ENCODE measurements around the gene ITPRIPL1.

Gene ITPRIPL1

GRCh38 chr2:96320728-96321622 is 4.1 kb upstream of the ITPRIPL1 start:
- in situ Hi-C loops (cut with HindIII; ENCODE audit: low sequenced_read_pairs): loop anchor here (5.0 kb wide), 1 partner anchor 59 kb away; no protein-coding TSS in a partner anchor

GRCh38 chr2:96323849-96324248 is 1.3 kb upstream of the ITPRIPL1 start:
- in situ Hi-C loops (cut with HindIII; ENCODE audit: low sequenced_read_pairs): loop anchor here (5.0 kb wide), 1 partner anchor 62 kb away; no protein-coding TSS in a partner anchor

GRCh38 chr2:96324721-96325040 is 436 bp upstream of the ITPRIPL1 start:
- in situ Hi-C loops (cut with HindIII; ENCODE audit: low sequenced_read_pairs): loop anchor here (5.0 kb wide), 1 partner anchor 62 kb away; no protein-coding TSS in a partner anchor

- in situ Hi-C loops (cut with HindIII; ENCODE audit: low sequenced_read_pairs): no loop called here
Measured at GRCh38 chr2:96325884-96326255, 753 bp downstream of the ITPRIPL1 start.

GRCh38 chr2:96326564-96326963 is 1.4 kb downstream of the ITPRIPL1 start:
- in situ Hi-C loops (cut with HindIII; ENCODE audit: low sequenced_read_pairs): no loop called here

DNA sequence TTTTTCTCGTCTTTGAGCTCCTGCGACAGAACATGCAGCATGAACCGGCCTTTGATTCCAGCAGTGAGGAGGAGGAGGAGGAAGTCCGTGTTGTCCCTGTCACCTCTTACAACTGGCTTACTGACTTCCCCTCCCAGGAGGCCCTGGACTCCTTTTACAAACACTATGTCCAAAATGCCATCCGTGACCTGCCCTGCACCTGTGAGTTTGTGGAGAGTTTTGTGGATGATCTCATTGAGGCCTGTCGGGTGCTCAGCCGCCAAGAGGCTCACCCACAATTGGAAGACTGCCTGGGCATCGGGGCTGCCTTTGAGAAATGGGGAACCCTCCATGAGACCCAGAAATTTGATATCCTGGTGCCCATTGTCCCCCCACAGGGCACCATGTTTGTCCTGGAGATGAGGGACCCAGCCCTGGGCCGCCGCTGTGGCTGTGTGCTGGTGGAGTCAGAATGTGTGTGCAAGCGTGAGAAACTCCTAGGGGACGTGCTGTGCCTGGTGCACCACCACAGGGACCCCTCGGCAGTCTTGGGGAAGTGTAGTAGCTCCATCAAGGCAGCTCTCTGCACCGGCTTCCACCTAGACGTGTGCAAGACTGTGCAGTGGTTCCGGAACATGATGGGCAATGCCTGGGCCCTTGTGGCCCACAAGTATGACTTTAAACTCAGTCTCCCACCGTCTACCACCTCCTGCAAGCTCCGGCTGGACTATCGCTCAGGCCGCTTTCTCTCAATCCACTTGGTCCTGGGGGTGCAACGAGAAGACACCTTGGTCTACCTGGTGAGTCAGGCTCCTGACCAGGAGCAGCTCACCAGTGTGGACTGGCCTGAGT is 2.1 kb downstream of the ITPRIPL1 start:
- in situ Hi-C loops (cut with HindIII; ENCODE audit: low sequenced_read_pairs): no loop called here

- in situ Hi-C loops (cut with HindIII; ENCODE audit: low sequenced_read_pairs): no loop called here
Measured at GRCh38 chr2:96329456-96329855, 4.3 kb downstream of the ITPRIPL1 start.

DNA sequence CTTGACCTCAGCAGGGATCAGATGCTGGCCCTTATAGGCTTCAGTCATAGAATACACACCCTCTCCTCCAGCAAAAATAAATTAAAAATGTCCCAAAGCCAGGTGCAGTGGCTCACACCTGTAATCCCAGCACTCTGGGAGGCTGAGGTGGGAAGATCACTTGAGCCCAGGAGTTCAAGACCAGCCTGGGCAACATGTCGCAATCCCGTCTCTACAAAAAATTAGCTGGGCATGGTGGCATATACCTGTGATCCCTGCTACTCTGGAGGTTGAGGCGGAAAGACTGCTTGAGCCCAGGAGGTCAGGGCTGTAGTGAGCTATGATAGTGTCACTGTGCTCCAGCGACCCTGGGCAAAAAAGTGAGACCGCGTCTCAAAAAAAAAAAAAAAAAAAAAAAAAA is 4.8 kb downstream of the ITPRIPL1 start:
- in situ Hi-C loops (cut with HindIII; ENCODE audit: low sequenced_read_pairs): no loop called here

DNA sequence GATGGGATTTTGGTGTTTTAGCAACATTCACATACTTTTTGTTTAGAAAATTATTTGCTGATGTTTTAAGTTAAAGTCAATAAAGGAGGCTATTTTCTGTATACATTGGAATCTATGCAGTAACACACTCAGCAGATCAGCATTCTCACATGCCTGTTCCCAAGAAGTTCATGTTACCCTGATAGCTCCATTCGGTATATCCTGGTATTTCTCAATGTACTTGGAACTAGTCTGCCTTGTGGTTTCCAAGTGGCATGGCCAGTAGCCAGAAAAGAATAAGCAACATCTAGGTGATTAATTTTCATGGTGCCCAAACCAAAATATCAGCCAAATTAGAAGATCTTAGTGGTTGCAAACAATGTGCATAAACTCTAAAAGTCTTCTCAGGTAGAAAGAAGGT is 5.3 kb downstream of the ITPRIPL1 start:
- in situ Hi-C loops (cut with HindIII; ENCODE audit: low sequenced_read_pairs): no loop called here

GRCh38 chr2:96333708-96334107 is 8.6 kb downstream of the ITPRIPL1 start:
- in situ Hi-C loops (cut with HindIII; ENCODE audit: low sequenced_read_pairs): no loop called here

DNA sequence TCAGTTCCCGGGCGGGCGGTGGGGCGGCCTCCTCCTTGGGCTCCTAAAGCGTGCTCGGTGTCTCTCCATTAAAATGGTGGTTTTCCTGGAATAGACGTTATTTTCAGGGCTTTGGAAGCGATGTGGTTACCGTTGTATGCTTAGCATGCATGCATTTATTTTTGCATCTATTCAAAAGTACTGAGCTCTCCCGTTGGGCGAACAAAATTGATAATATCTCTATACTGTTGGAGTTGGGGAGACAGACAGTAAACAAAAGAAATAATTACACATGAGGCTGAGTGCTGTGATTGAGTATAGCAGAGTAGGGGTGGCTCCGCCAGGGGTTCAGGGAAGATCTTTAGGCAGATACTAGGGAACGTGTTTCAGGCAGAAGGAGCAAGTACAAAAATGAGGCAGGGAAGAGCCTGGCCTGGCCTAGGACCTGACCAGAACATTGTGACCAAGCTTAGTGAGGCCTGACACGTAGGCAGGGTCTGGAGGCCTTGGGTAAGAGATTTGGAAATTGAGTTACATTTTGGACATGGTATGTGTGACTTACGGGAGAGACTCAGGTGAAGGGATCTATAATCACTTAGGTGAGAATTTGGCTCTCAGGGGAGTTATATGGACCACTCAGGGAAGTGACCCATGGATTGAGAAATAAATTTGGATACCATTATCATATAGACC is 11.1 kb downstream of the ITPRIPL1 start:
- in situ Hi-C loops (cut with HindIII; ENCODE audit: low sequenced_read_pairs): no loop called here

GRCh38 chr2:96336873-96337272 is 11.8 kb downstream of the ITPRIPL1 start:
- in situ Hi-C loops (cut with HindIII; ENCODE audit: low sequenced_read_pairs): no loop called here

GRCh38 chr2:96340493-96341414 is 15.6 kb downstream of the ITPRIPL1 start:
- in situ Hi-C loops (cut with HindIII; ENCODE audit: low sequenced_read_pairs): no loop called here

- in situ Hi-C loops (cut with HindIII; ENCODE audit: low sequenced_read_pairs): no loop called here
Measured at GRCh38 chr2:96341641-96342040, 16.5 kb downstream of the ITPRIPL1 start.

- in situ Hi-C loops (cut with HindIII; ENCODE audit: low sequenced_read_pairs): no loop called here
Measured at GRCh38 chr2:96342085-96342484, 17.0 kb downstream of the ITPRIPL1 start.

- in situ Hi-C loops (cut with HindIII; ENCODE audit: low sequenced_read_pairs): no loop called here
Measured at GRCh38 chr2:96344011-96344410, 18.9 kb downstream of the ITPRIPL1 start.

DNA sequence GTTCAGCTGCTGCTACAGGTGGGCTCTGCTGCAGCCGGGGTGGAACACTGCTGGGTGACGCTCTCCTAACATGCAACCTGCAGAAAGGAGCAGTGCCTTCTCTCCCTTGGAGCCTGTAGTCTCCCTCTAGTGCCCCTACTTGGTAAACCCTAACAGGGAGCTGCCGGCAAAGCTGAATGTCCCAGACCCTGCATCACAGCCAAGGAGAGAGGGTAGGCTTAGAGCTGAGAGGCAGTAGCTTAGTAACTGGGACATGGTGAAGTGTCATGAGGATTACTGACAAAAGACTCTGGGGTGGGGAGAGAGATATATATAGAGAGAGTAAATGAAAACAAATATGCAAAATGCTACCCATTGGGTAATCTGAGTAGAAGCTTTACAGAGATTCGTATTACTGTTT is 20.3 kb downstream of the ITPRIPL1 start:
- in situ Hi-C loops (cut with HindIII; ENCODE audit: low sequenced_read_pairs): no loop called here

GRCh38 chr2:96345868-96346462 is 20.8 kb downstream of the ITPRIPL1 start:
- in situ Hi-C loops (cut with HindIII; ENCODE audit: low sequenced_read_pairs): no loop called here

- in situ Hi-C loops (cut with HindIII; ENCODE audit: low sequenced_read_pairs): no loop called here
Measured at GRCh38 chr2:96347395-96347794, 22.3 kb downstream of the ITPRIPL1 start.

DNA sequence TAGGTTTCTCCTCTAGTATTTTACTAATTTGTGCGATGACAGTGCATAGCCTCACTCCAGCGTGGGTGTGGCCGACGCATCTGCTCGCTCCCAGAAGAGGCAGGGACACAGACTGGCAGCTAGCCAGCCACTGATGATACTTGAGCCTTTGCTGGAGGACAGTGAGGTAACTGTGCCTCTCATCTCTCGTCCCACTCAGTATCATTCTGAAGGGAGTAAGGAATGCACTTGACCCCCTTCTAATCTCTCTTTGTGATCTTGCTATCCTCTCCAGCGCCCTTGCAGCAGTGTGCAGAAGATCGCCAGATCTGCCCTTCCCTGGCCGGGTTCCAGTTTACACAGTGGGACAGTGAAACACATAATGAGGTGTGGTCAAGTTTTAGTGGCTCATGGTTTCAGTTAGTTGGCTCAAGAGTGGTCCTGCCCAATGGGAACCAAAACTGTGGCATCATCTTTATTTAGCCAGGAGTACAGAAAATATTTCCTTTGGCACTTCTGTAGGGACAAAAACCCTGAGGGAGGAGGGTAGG is 28.0 kb downstream of the ITPRIPL1 start:
- in situ Hi-C loops (cut with HindIII; ENCODE audit: low sequenced_read_pairs): no loop called here
